CD4-positive, alpha-beta T cell treated with Interferon alpha-2 for 1 hour (primary cell): ENCODE data around the gene PRSS8.
A peak's percentile ranks its signal among the peaks of the same experiment; 100 is the strongest.
"Not testable (repeated sequence)": the region's sequence is repeated elsewhere in the genome, so short reads cannot be mapped to it uniquely, and the experiment has no call there.

Source experiments
- DNase-seq, 2 donors: peaks; one replicate each; pipeline ENCODE4 v3.0.0-alpha.2; 2020 to 2022

The PRSS8 gene

DNA sequence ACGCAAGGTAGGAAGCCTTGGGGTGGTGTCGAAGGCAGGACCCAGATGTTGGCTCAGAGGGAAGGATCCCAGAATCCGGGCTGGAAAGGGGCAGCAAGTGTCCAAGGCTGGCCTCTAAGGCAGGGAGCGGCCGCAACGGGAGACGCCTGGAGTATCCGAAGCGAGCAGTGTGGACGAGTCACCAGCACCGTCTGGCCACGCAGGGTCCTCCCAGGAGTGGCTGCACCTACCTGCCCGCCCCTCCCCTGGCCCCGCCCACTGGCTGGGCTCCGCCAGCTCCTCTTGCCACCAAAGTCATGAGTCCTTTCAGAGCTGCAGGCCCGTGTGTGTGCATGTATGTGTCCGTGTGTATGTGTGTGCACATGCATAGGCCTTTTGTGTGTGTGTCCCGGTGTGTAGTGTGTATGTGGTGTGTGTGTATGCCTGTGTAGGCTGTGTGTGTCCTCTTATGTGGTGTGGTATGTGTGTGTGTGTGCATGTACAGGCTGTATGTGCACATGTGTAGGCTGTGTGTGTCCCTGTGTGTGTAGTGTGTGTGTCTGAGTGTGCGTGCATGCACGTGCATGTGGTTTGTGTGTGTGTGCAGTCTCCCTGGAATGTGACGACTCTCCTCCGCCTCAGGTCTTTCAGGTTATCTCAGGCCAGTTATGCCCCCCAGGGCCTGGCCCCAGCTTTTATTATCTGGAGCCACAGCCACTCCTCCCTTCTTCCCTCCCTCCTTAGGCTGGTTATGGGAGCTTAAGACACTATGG, at the start of gene PRSS8:
PRSS8 (minus strand) TSS at position 193 of the 752 bp plus-strand sequence. CDS start 229 bp downstream, outside the sequence.
- DNase-seq: no peak

DNA sequence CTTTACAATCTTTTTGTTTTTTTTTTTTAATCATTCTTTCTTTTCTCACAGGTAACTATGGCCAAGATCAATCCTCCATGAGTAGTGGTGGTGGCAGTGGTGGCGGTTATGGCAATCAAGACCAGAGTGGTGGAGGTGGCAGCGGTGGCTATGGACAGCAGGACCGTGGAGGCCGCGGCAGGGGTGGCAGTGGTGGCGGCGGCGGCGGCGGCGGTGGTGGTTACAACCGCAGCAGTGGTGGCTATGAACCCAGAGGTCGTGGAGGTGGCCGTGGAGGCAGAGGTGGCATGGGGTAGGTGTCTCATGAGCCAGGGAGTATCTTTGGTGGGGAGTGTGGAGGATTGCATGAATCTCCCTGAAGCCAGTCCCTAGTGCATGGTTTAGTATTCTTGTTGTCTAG, 49.4 kb upstream of the PRSS8 start:
- DNase-seq: no peak

DNA sequence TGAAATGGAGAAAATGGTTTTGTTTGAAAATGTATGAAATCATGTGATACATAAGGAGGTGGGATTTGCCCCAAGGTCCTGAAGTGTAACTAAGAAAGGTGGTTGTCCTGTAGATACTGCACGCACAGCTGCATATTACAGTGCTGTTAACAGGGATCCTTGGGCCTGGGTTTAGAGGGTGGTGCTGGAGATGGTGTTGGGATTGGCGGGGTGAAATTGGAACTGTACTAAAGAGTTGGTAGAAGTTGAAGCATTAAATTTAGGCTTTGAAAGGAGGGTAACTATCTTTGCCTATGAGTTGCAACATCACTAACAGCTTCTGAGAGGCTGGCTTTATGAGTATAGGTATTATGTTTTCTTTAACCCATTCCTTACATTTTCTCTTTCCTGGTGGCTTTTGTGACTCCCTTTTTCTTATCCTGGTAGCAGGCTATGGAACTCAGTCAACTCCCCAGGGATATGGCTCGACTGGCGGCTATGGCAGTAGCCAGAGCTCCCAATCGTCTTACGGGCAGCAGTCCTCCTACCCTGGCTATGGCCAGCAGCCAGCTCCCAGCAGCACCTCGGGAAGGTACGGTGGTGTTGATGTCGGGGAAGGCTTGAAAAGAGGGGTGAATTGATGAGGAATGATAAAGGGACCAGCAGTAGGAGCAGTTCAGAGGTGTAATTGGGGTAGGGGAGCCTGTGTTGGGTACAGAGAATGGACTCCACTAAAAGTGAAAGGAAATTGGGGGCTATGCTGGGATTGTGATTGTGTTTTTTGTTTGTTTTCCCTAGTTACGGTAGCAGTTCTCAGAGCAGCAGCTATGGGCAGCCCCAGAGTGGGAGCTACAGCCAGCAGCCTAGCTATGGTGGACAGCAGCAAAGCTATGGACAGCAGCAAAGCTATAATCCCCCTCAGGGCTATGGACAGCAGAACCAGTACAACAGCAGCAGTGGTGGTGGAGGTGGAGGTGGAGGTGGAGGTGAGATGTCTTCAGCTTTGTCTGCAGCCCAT, 48.2 kb upstream of the PRSS8 start:
- DNase-seq: no peak

DNA sequence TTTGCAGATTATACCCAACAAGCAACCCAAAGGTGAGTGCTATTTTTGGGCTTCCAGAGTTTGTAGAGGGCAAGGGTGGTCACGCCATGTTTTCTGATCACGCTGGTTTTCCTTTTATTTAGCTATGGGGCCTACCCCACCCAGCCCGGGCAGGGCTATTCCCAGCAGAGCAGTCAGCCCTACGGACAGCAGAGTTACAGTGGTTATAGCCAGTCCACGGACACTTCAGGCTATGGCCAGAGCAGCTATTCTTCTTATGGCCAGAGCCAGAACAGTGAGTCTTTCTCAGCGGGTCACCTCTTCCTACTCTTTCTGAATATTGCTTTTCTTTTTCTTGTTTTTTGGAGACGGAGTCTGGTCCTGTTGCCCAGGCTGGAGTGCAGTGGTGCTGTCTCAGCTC, 46.9 kb upstream of the PRSS8 start:
- DNase-seq: peak in 1 of 2 donors; percentile 10

DNA sequence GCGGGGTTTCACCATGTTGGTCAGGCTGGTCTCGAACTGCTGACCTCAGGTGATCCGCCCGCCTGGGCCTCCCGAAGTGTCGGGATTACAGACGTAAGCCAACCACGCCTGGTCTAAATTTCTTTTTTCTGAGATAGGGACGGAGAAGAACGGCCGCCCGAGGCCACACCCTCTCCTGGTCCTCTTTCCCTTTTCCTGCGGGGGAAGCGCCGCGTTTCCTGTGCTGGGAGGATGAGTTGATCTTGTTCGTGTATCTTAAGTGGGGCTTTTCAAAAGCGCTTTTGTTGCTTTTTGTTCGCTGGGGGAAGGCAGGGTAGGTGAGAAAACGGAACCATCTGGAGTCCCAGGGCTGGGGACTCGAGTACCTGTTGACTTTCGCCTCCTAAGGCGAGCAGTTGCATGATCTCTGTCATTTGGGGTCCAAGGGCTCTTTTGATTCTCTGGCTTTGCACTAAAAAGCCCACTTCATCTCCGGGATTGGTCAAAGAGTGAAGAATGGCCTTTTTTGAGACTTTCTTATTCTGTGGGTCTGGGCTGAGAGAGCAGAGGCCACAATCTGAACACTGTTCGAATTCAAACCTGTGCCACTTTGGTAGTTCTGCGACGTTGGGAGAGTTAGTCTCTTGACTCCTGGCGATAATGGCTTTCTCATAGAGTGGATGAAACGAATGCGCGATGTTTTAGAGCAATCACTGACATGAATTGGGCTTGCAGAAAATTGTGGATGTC, 45.7 kb upstream of the PRSS8 start:
- DNase-seq: peak in 1 of 2 donors; percentile 34

DNA sequence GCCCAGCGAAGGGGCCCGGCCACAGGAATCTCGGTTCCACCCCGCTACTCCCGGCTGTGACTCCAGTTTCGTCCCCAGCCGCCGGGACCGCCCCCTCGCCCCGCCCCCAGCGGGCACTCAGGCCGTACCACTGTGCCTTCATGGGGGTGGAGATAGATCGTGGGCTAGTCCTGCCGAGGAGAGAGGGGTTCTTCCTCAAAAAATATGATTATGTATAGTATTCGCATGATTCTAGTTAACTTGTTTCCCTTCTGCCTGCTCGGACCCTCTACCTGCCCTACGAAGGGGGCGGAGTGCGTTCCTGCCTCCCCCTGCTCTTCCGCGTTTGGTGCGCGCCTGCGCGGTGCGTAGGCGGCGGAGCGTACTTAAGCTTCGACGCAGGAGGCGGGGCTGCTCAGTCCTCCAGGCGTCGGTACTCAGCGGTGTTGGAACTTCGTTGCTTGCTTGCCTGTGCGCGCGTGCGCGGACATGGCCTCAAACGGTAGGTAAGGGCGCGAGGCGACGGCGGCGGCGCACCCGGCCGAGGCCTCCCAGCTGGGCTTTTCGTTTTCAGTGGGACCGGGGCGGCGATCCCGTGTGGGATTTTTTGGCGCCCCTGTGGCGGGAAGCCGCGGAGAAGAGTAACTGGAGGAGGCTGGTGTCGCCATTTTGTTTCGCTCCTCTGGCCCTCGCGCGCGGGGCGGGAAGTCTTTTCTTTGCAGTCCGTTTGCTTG, 44.4 kb upstream of the PRSS8 start, which contains the start of gene FUS:
FUS (plus strand) TSS at position 393 of the 713 bp plus-strand sequence; CDS start at position 469, 76 bp downstream.
- DNase-seq: peak; percentile 89 to 94

DNA sequence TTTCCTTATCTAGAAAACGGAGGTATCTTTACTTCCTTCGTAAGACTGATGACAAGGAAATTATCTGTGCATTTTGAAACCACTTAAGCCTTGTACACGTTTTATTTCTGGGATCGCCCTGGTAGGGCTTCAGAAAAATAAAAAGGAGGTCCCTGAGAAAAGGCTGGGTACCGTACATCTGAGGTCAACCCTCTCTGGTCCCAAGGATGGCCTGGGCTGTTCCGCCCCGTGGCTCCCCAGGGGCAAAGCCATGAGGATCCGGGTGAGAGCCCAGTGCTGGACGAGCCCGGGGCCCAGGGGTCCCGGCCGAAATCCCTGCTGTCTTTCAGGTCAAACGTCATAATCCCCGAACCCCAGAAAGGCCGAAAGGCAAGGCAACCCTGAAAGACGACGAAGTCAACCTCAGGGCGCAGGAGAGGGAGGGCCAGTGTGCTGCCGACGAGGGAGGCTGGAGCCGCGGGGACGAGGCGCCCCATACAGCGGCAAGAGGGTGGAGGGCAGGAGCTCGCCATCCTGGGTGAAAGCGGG, 43.8 kb upstream of the PRSS8 start:
- DNase-seq: no peak

DNA sequence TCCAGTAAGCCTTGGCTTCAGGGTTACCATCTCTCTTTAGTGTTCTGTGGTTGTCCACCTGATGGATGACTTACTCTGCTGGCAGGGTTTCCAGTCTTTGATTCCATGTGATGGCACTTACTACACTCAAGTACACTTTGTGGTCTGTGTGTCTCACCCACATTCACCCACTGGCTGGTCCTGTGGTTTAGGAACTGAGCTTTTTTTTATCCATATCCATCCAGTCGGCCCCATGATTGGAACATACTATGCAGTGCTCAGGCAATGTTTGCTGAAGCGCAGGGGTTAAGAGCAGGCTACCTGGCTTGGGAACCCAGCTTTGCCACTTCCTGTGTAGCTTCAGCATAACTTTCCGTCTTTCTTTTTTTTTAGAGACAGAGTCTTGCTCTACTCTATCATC, 41.6 kb upstream of the PRSS8 start:
- DNase-seq: peak; percentile 22 to 65

DNA sequence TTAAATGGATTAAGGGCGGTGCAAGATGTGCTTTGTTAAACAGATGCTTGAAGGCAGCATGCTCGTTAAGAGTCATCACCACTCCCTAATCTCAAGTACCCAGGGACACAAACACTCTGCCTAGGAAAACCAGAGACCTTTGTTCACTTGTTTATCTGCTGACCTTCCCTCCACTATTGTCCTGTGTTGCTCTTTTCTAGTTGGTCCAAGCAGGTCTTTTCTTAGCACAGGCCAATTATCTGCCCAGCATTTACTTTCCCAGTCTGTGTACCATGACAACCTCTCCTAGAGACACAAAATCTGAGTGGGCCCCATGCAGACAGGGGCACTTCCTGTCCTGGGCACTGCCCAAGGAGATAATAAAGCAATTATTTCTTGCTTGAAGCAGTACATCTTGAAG, 34.5 kb upstream of the PRSS8 start:
- DNase-seq: not testable (repeated sequence)

DNA sequence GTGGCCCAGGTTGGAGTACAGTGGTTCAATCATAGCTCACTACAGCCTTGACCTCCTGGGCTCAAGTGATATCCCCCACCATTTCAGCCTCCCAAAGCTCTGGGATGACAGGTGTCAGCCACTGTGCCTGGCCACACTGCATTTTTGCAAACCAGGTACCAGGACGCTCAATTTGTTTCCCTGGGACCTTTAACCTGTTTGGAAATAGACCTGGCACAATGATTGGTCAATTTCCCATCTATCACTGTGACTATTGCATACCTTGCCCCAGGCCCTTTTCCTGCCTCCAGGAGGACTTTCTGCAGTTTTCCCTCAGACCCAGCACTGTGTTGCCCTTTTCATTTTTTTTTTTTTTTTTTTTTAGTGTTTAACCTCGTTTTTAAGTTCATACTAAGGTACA, 33.3 kb upstream of the PRSS8 start:
- DNase-seq: no peak

DNA sequence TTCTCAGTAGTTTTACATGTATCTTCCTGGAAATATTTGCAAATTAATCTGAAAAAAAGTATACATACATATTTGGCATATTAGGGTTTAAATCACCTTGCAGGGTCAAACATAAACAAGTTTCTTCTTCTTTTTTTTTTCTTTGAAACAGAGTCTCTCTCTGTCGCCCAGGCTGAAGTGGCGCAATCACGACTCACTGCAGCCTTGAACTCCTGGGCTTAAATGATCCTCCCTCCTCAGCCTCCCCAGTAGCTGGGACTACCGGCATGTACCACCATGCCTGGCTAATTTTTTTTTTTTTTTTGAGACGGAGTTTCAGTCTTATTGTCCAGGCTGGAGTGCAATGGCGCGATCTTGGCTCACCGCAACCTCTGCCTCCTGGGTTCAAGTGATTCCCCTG, 31.8 kb upstream of the PRSS8 start:
- no peak for DNase-seq

DNA sequence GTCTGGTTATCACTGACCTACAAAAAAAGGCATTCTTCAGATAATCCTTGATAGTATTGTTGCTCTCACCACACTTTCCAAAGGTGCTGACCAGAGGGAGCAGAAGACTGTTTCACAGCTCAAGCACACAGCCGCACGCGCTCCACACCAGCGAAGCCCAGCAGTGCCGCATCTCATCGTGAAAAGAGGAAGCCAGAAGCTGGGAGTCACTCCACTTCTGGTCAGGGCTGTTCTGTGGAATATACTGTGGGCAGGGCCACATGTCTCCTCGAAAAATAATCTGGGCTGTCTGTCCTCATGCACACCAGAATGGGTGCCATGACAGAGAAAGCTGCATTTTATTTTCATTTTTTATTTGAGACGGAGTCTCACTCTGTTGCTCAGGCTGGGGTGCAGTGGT, 21.6 kb upstream of the PRSS8 start:
- DNase-seq: peak in 1 of 2 donors; percentile 39

DNA sequence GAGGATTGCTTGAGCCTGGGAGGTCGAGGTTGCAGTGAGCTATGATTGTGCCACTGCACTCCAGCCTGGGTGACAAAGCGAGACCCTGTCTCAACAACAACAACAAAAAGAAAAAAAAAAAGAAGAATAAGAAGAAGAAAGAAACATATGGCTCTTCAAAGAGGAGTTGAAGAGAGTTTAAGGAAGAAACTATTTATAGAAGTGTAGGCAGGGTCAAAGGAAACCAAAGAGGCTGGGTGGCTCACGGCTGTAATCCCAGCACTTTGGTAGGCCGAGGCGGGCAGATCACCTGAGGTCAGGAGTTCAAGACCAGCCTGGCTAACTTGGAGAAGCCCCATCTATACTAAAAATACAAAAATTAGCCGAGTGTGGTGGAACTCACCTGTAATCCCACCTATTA, 15.4 kb upstream of the PRSS8 start:
- DNase-seq: not testable (repeated sequence)

DNA sequence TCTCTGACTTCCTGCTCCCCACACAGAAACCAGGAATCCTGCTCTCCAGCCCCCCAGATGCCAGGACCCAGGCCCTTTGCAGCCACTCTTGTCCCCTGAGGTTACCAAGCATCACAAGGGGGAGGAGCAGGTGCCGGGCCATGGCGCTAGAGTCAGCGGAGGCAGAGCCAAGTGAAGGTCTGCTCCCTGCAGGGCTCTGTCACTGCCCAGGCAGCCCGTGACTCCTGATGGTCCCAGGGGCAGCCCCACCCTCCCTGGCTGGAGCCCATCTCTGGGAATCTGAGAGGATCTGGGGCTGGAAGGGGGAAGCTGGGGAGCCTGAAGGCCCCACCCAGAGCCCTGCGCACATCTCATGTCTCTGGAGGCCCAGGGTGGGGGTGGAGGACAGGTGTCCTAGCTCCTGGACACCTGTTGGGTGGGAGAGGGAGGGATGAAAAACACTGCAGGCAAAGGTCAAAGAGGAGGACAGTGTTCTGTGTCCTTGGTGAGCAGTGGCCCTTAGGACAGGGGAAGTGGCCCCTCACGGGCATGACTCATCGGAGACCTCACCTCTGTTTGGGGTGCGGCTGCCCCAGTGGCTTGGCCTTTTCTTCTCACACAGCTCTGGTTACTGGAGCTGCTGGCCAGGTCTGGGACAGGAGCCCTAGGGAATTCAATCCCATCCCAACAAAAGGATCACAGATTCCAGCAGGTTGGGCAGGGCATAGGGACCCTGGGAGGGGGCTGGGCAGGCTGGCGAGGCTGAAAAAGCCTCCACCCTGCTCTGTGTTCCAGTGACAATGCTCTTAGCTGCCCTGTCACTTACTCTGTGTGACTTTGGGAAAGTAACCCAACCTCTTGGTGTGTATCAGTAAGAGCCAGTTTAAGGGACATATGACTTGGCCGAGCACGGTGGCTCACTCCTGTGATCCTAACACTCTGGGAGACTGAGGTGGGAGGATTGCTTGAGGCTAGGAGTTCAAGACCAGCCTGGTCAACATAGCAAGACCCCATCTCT, 14.7 kb upstream of the PRSS8 start, which contains the start of gene PRSS36:
PRSS36 (minus strand) TSS at position 173 of the 997 bp plus-strand sequence; CDS start at position 142, 31 bp downstream.
- DNase-seq: no peak

DNA sequence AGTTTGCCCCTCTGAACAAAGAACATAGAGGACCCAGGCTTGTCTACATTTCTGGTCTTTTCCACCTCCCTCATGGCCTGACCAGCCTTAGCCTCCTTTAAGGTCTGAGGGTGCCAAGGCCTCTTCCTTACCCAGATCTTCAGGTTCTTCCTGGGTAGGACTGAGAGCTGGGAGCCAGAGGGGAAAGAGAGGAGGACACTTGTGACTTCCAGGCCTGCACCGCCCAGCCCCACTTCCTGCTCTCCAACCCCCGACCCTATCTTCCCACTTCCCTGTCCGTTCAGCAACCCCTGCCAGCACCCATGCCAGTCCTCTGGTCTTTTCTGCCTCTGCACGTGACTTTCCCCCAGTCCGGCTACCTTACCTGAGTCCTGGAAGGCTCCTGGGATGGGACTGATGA, 13.8 kb upstream of the PRSS8 start:
- no peak for DNase-seq

DNA sequence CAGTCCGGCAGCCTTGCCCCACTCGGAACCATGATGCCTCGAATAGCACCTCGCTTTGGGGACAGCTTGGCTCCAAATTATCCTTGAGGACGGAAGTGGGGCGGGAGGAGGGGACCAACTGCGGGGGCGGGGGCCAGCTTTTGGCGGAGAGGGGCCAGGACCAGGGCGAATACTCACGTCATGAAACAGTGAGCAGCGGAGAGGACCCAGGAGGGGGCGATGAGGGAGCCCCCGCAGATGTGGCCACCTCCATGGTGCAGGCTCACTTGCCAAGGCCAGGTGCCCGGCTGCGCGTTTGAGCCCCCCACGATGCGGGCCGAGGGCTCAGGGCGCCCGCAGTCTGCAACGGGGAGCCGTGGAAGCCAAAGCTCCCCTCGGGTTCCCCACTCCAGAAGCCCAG, 13.4 kb upstream of the PRSS8 start:
- no peak for DNase-seq

DNA sequence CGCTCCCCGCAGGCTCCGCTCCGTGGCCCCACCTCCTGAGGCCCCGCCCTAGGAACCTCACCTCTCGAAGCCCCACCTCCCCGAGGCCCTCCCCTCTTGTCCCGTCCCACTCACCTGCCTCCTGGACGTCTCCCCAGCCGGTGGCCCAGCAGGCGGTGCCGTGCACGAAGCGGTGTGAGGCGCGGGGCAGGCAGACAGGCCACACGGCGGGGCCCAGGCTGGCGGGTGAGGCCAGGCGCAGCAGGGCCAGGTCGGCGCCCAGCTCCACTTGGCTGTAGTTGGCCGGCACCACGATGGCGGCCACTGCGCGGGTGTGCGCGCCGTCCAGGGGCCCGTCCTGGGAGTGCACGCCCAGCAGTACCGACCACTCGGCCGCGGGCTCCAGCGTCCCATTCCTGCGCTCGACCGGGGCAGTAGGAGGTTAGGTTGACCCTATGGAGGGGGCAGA, 12.8 kb upstream of the PRSS8 start:
- no peak for DNase-seq

DNA sequence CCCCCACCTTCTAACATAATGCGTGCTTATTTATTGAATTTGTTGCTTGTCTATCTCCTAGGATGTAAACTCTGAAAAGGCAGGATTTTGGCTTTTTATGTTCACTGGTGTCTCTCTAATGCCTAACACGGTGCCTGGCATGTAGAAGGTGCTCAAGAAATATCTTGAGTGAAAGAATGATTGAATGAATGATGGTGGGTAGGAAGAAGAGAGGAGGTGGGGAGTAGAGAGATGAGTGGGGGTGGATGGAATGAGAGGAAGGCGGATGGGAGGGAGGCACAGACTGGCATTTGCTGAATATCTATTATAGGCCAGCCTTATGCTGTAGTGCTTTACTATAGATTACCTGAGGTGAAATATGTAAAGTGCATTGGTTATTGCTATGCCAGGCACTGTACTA, 12.0 kb upstream of the PRSS8 start:
- DNase-seq: no peak

DNA sequence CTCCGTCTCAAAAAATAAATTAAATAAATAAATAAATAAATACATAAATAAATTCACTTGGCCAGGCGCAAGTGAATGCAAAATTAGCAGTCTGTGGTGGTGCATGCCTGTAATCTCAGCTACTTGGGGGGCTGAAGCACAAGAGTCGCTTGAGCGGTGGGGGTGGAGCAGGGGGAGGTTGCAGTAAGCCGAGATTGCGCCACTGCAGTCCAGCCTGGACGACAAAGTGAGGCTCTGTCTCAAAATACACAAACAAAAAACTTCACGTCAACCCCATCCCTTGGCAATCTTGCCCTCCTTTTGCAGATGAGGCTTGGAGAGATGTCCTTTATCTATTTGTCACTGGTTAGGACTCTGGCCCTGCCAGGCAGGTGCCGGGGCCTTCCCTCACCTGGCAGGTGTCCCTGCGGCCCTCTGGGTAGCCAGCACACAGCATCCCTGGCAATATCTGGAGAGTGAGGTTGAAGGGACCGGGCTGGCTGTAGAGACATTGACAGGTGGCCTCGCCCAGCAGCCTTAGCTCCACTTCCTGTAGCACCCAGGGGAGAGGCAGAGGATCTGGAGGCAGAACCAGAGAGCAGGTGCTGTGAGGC, 10.0 kb upstream of the PRSS8 start:
- no peak for DNase-seq

DNA sequence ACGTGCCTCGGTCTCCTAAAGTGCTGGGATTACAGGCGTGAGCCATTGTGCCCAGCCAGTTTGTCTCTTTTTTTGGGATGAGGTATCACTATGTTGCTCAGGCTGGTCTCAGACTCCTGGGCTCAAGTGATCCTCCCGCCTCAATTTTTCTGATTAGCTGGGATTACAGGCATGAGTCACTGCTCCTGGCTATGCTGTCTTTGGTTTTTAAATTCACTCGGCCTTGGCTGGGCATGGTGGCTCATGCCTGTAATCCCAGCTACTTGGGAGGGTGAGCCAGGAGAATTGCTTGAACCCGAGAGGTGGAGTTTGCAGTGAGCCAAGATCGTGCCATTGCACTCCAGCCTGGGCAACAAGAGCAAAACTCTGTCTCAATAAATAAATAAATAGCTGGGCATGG, 8.9 kb upstream of the PRSS8 start:
- DNase-seq: not testable (repeated sequence)
